Transverse colon (tissue), 3 donors: ENCODE measurements around the gene ZKSCAN4.

Experiments
- CTCF ChIP-seq, 5 experiments: fragments of 200-600 bp in 3 of 5; fragments of 450-650 bp in 2 of 5; sonication (generic) in 3 of 5; IDR thresholded peaks; 1 replicate in 2 of 5; 2 replicates in 3 of 5; pipeline ENCODE4 v1.5.1; 2016 to 2017; ENCODE audit warnings: antibody characterized with exemption in 5 of 5, inconsistent platforms in 3 of 5, mild to moderate bottlenecking in 2 of 5, moderate library complexity in 1 of 5
- POLR2A ChIP-seq: fragments of 450-650 bp; IDR thresholded peaks from one replicate; pipeline ENCODE4 v1.6.1; 2016; ENCODE audit warnings: antibody characterized with exemption, mild to moderate bottlenecking, moderate library complexity

- TF ChIP-seq POLR2A: no peak
- no peak for TF ChIP-seq CTCF (IDR thresholded peaks at IDR 0.05)
Observed at GRCh38 chr6:28282926-28283325, 30.9 kb upstream of the ZKSCAN4 start.
